CD14-positive monocyte (primary cell): ENCODE results near the gene BCKDHB. TPM values are rescaled to one million over a fixed set of nuclear protein-coding genes. Genes with fewer than 3 reads are reported as not detected.

Experiments
- DNase-seq, 3 donors: peaks; one replicate each; pipeline ENCODE4 v3.0.0-alpha.2; 2011 to 2022
- H2AFZ ChIP-seq: 2 replicates; pipeline ENCODE4 v1.6.0; 2012; ENCODE audit warnings: mild to moderate bottlenecking, low read depth, low read length, inconsistent platforms; ENCODE audit not compliant: insufficient read depth, poor library complexity, severe bottlenecking
- H3K27ac ChIP-seq, 2 donors: 1 replicate in 1 of 2; 2 replicates in 1 of 2; pipeline ENCODE4 v1.5.1; 2012 to 2013; ENCODE audit warnings: low read length in 2 of 2, control low read depth in 1 of 2, inconsistent platforms in 1 of 2, low read depth in 1 of 2, mild to moderate bottlenecking in 1 of 2
- H3K27me3 ChIP-seq, 2 donors: one replicate each; pipeline versions ENCODE4 v1.6.0 to v1.6.1; 2011 to 2013; ENCODE audit warnings: low read length in 2 of 2; ENCODE audit not compliant: control insufficient read depth in 2 of 2, insufficient read depth in 2 of 2
- H3K36me3 ChIP-seq, 2 donors: replicated peaks in 1 of 2; 1 replicate in 1 of 2; 2 replicates in 1 of 2; pipeline versions ENCODE4 v1.5.1 to v1.6.1; 2012 to 2013; ENCODE audit warnings: low read length in 2 of 2, control low read depth in 1 of 2, inconsistent platforms in 1 of 2, mild to moderate bottlenecking in 1 of 2; ENCODE audit not compliant: insufficient read depth in 2 of 2, control insufficient read depth in 1 of 2
- H3K4me1 ChIP-seq, 2 donors: 1 replicate in 1 of 2; 2 replicates in 1 of 2; pipeline versions ENCODE4 v1.5.1 to v1.6.1; 2012 to 2013; ENCODE audit warnings: low read length in 2 of 2, control low read depth in 1 of 2, inconsistent platforms in 1 of 2, mild to moderate bottlenecking in 1 of 2, moderate library complexity in 1 of 2; ENCODE audit not compliant: insufficient read depth in 2 of 2, control insufficient read depth in 1 of 2
- H3K4me2 ChIP-seq: replicated peaks from 2 replicates; pipeline ENCODE3; 2012; ENCODE audit warnings: low read length, moderate library complexity, mild to moderate bottlenecking; ENCODE audit not compliant: poor library complexity, severe bottlenecking; ENCODE audit errors: extremely low read depth
- H3K4me3 ChIP-seq, 3 experiments: fragments of 200-600 bp in 1 of 3; sonication (generic) in 1 of 3; replicated peaks in 1 of 3; 1 replicate in 2 of 3; 2 replicates in 1 of 3; pipeline ENCODE4 v1.5.1; 2011 to 2013; ENCODE audit warnings: low read length in 3 of 3, mild to moderate bottlenecking in 3 of 3, control low read depth in 2 of 3, low read depth in 2 of 3, inconsistent platforms in 1 of 3, moderate library complexity in 1 of 3
- H3K79me2 ChIP-seq: 2 replicates; pipeline ENCODE4 v1.6.0; 2012; ENCODE audit warnings: mild to moderate bottlenecking, control low read depth, inconsistent platforms, low read length, moderate library complexity; ENCODE audit not compliant: insufficient read depth
- H3K9ac ChIP-seq: 2 replicates; pipeline ENCODE4 v1.6.0; 2017; ENCODE audit warnings: low read length, mild to moderate bottlenecking; ENCODE audit not compliant: insufficient read depth, poor library complexity, severe bottlenecking
- H3K9me3 ChIP-seq, 2 donors: replicated peaks in 1 of 2; 1 replicate in 1 of 2; 2 replicates in 1 of 2; pipeline versions ENCODE4 v1.5.1 to v1.6.1; 2012 to 2013; ENCODE audit warnings: low read length in 2 of 2, control low read depth in 1 of 2; ENCODE audit not compliant: control insufficient read depth in 1 of 2, insufficient read depth in 1 of 2
- H4K20me1 ChIP-seq: 2 replicates; pipeline ENCODE4 v1.6.0; 2012; ENCODE audit warnings: mild to moderate bottlenecking, low read length, control low read depth, moderate library complexity; ENCODE audit not compliant: insufficient read depth
- H3K27ac Mint-ChIP-seq, 7 donors: one replicate each; pipeline ENCODE4 v1.8.0; 2020; ENCODE audit warnings: mild to moderate bottlenecking in 7 of 7, mixed read lengths in 7 of 7, moderate library complexity in 6 of 7, inconsistent platforms in 2 of 7
- H3K27me3 Mint-ChIP-seq, 3 donors: one replicate each; pipeline ENCODE4 v1.8.0; 2021 to 2022; ENCODE audit warnings: low read depth in 3 of 3, mild to moderate bottlenecking in 3 of 3, mixed read lengths in 3 of 3, moderate library complexity in 3 of 3, inconsistent platforms in 1 of 3
- H3K36me3 Mint-ChIP-seq, 2 donors: one replicate each; pipeline ENCODE4 v1.8.0; 2020; ENCODE audit warnings: mixed read lengths in 2 of 2, inconsistent platforms in 1 of 2, mild to moderate bottlenecking in 1 of 2
- H3K4me1 Mint-ChIP-seq: one replicate; pipeline ENCODE4 v1.8.0; 2020; ENCODE audit warnings: mild to moderate bottlenecking, mixed read lengths
- H3K4me3 Mint-ChIP-seq, 2 donors: one replicate each; pipeline ENCODE4 v1.8.0; 2020; ENCODE audit warnings: mild to moderate bottlenecking in 2 of 2, mixed read lengths in 2 of 2, moderate library complexity in 1 of 2
- H3K9me3 Mint-ChIP-seq, 7 donors: one replicate each; pipeline ENCODE4 v1.8.0; 2020 to 2022; ENCODE audit warnings: mixed read lengths in 7 of 7, mild to moderate bottlenecking in 6 of 7, moderate library complexity in 6 of 7, inconsistent platforms in 2 of 7
- WGBS: methylation state at CpG from one replicate; pipeline ENCODE4 v1.1.5; 2013; ENCODE audit warnings: missing lambda C conversion rate; ENCODE audit not compliant: insufficient coverage; 5-methylcytosine and 5-hydroxymethylcytosine counted together
- intact Hi-C, 2 donors: fragments of 100-400 bp; cut with micrococcal nuclease; formaldehyde crosslinking; loops; one replicate each; pipeline versions ENCODE4 v1.15.0 to v1.15.1; 2023
- polyA plus RNA-seq, 3 donors: library from polyadenylated mRNA; depleted of rRNA in 1 of 3; unstranded in 2 of 3; stranded (reverse) in 1 of 3; fragments of 300-500 nt in 2 of 3; fragments of >200 nt in 1 of 3; fragmentation: Illumina TruSeq in 2 of 3; gene quantifications; 1 replicate in 2 of 3; 2 replicates in 1 of 3; pipeline ENCODE4 v1.2.3, GENCODE V29; 2012 to 2021
- TF ChIP-seq, protein P1 (sequence below): fragments of 200-600 bp; IDR thresholded peaks from one replicate; pipeline ENCODE4 v1.8.0; 2022; ENCODE audit warnings: antibody characterized with exemption, mild to moderate bottlenecking

The BCKDHB gene
- polyA plus RNA-seq, 3 donors: 1.8 to 4.6 (median 4.0) TPM

- no CpG with 5 or more reads among the region's 2 CpGs for WGBS
- H3K4me2 ChIP-seq: no peak overlapping the region
- H3K36me3 Mint-ChIP-seq: no peaks in the 10 kb centered on the region
These were observed 212.7 kb downstream of the BCKDHB start for GRCh38 chr6:80319196-80319595.

DNA sequence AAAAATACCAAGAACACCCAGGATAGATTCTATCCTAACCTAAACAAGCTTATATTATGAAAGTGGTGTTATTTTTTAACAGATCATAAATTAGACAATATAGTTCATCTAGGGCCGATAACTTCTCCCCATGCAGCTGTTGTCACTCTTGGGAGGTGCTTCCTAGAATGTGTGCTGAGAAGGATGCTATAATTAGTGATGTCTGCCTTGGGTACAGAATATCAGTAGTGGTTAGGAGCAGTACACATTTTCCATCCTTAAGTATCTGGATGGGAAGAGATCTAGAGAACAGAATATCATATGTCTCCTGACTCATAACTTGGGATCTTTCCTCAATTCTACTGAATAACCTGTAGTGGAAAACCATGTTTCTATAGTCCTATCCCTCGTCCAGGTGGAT, 214.5 kb downstream of the BCKDHB start:
- no peaks in the 10 kb centered on the region for H3K9me3 ChIP-seq
- no peak overlapping the region for H3K27ac ChIP-seq
- H3K9ac ChIP-seq: no peak overlapping the region
- H3K4me2 ChIP-seq: no peak overlapping the region
- H2AFZ ChIP-seq: no peak overlapping the region
- H3K4me1 ChIP-seq: no peaks in the 10 kb centered on the region
- Mint-ChIP-seq H3K27me3 (no peaks in the 10 kb centered on the region), H3K36me3 (no peaks in the 10 kb centered on the region), H3K4me3 (no peak overlapping the region), H3K4me1 (no peaks in the 10 kb centered on the region), H3K9me3 (peaks cover 0 to 2% (median 0%) of the 10 kb centered on the region in 7 donors), H3K27ac (no peak overlapping the region)
- intact Hi-C loops: no loop called here
- TF ChIP-seq, protein P1, sequence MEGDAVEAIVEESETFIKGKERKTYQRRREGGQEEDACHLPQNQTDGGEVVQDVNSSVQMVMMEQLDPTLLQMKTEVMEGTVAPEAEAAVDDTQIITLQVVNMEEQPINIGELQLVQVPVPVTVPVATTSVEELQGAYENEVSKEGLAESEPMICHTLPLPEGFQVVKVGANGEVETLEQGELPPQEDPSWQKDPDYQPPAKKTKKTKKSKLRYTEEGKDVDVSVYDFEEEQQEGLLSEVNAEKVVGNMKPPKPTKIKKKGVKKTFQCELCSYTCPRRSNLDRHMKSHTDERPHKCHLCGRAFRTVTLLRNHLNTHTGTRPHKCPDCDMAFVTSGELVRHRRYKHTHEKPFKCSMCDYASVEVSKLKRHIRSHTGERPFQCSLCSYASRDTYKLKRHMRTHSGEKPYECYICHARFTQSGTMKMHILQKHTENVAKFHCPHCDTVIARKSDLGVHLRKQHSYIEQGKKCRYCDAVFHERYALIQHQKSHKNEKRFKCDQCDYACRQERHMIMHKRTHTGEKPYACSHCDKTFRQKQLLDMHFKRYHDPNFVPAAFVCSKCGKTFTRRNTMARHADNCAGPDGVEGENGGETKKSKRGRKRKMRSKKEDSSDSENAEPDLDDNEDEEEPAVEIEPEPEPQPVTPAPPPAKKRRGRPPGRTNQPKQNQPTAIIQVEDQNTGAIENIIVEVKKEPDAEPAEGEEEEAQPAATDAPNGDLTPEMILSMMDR: no peak
- DNase-seq: no peak
- H3K27me3 ChIP-seq: no peaks in the 10 kb centered on the region
- no peaks in the 10 kb centered on the region for H4K20me1 ChIP-seq
- H3K79me2 ChIP-seq: no peaks in the 10 kb centered on the region
- WGBS: no CpG with 5 or more reads among the region's 2 CpGs
- H3K36me3 ChIP-seq: no peaks in the 10 kb centered on the region
- no peak overlapping the region for H3K4me3 ChIP-seq

More at GRCh38 chr6:80319196-80319595, 212.7 kb downstream of the BCKDHB start:
- Mint-ChIP-seq H3K27ac (no peak overlapping the region), H3K9me3 (peaks cover 4 to 12% (median 6%) of the 10 kb centered on the region in 7 donors), H3K27me3 (no peaks in the 10 kb centered on the region), H3K4me1 (no peaks in the 10 kb centered on the region), H3K4me3 (no peak overlapping the region)
- intact Hi-C loops: no loop called here
- no peaks in the 10 kb centered on the region for H3K79me2 ChIP-seq
- no peaks in the 10 kb centered on the region for H4K20me1 ChIP-seq
- H2AFZ ChIP-seq: no peak overlapping the region
- H3K27me3 ChIP-seq: no peaks in the 10 kb centered on the region
- no peak overlapping the region for H3K9ac ChIP-seq
- H3K9me3 ChIP-seq: peaks cover 6 to 12% of the 10 kb centered on the region in 2 donors
- TF ChIP-seq, protein P1: no peak
- H3K4me3 ChIP-seq: no peak overlapping the region
- no peak for DNase-seq
- H3K36me3 ChIP-seq: no peaks in the 10 kb centered on the region
- no peaks in the 10 kb centered on the region for H3K4me1 ChIP-seq
- no peak overlapping the region for H3K27ac ChIP-seq
